Chondrocyte (in vitro differentiated cells): ENCODE measurements around the gene ALKBH1. TPM values are rescaled to one million over a fixed set of nuclear protein-coding genes. Genes with fewer than 3 reads are reported as not detected.
"Not testable (repeated sequence)": the region's sequence is repeated elsewhere in the genome, so short reads cannot be mapped to it uniquely, and the experiment has no call there.

Experiments
- DNase-seq: peaks from one replicate; pipeline ENCODE4 v3.0.0; 2021; ENCODE audit warnings: mixed read lengths, low spot score
- H3K27ac Mint-ChIP-seq: one replicate; pipeline ENCODE4 v1.8.0; 2021; ENCODE audit warnings: mild to moderate bottlenecking, moderate library complexity, mixed read lengths; ENCODE audit not compliant: unreplicated experiment
- H3K27me3 Mint-ChIP-seq: 2 replicates; pipeline ENCODE4 v1.8.0; 2021; ENCODE audit warnings: low read depth, mixed read lengths
- H3K36me3 Mint-ChIP-seq: 2 replicates; pipeline ENCODE4 v1.8.0; 2021; ENCODE audit warnings: low read depth, mixed read lengths
- H3K4me1 Mint-ChIP-seq: 2 replicates; pipeline ENCODE4 v1.8.0; 2021; ENCODE audit warnings: low read depth, mild to moderate bottlenecking, mixed read lengths
- H3K4me3 Mint-ChIP-seq: one replicate; pipeline ENCODE4 v1.8.0; 2021; ENCODE audit warnings: mild to moderate bottlenecking, moderate library complexity, mixed read lengths; ENCODE audit not compliant: unreplicated experiment
- H3K9me3 Mint-ChIP-seq: 2 replicates; pipeline ENCODE4 v1.8.0; 2021; ENCODE audit warnings: low read depth, mixed read lengths
- total RNA-seq: library from RNA; stranded (reverse); gene quantifications from 3 replicates; pipeline ENCODE4 v1.2.1, GENCODE V29; 2021
- TF ChIP-seq, protein P1 (sequence below): fragments of 200-600 bp; sonication (generic); IDR thresholded peaks from 2 replicates; pipeline ENCODE4 v1.5.0; 2021; ENCODE audit warnings: antibody characterized with exemption, mild to moderate bottlenecking, moderate library complexity

ALKBH1 gene
- total RNA-seq, 1 donor from 2014 or later, result 7.6 TPM

- TF ChIP-seq, protein P1, sequence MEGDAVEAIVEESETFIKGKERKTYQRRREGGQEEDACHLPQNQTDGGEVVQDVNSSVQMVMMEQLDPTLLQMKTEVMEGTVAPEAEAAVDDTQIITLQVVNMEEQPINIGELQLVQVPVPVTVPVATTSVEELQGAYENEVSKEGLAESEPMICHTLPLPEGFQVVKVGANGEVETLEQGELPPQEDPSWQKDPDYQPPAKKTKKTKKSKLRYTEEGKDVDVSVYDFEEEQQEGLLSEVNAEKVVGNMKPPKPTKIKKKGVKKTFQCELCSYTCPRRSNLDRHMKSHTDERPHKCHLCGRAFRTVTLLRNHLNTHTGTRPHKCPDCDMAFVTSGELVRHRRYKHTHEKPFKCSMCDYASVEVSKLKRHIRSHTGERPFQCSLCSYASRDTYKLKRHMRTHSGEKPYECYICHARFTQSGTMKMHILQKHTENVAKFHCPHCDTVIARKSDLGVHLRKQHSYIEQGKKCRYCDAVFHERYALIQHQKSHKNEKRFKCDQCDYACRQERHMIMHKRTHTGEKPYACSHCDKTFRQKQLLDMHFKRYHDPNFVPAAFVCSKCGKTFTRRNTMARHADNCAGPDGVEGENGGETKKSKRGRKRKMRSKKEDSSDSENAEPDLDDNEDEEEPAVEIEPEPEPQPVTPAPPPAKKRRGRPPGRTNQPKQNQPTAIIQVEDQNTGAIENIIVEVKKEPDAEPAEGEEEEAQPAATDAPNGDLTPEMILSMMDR, result no peak
- Mint-ChIP-seq H3K4me1 (no peaks in the 10 kb centered on the region), H3K27me3 (no peaks in the 10 kb centered on the region), H3K27ac (no peak overlapping the region), H3K9me3 (no peaks in the 10 kb centered on the region), H3K36me3 (peaks cover 20% of the 10 kb centered on the region), H3K4me3 (no peak overlapping the region)
- DNase-seq, result no peak
Observed at GRCh38 chr14:77673193-77673592, 34.6 kb downstream of the ALKBH1 start.

GRCh38 chr14:77667331-77667730, 40.5 kb downstream of the ALKBH1 start:
- TF ChIP-seq, protein P1, result no peak
- no peak overlapping the region for H3K4me3 Mint-ChIP-seq
- DNase-seq, result no peak
- no peaks in the 10 kb centered on the region for H3K36me3 Mint-ChIP-seq
- H3K4me1 Mint-ChIP-seq, result no peaks in the 10 kb centered on the region
- H3K27ac Mint-ChIP-seq, result no peak overlapping the region
- no peaks in the 10 kb centered on the region for H3K9me3 Mint-ChIP-seq
- H3K27me3 Mint-ChIP-seq, result no peaks in the 10 kb centered on the region

DNA sequence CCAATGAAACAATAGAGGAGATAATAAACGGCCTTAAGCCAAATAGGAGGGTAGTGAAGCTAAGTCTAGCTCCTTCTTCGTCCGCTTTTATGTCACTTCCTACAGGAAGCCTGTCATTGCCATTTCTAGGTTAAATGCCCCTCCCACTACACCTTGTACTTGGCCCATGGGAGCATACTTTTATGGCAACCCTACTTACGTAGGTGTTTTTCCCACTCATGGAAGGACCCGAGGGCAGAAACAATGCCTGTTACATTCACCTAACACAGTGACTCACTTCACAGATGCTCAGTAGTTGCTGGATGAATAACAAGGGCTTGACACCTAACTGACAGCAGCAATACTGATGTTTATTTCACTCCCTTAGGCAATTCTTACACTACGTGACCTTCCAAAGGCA, 44.5 kb downstream of the ALKBH1 start:
- no peaks in the 10 kb centered on the region for H3K9me3 Mint-ChIP-seq
- H3K36me3 Mint-ChIP-seq, result no peaks in the 10 kb centered on the region
- H3K4me3 Mint-ChIP-seq, result no peak overlapping the region
- TF ChIP-seq, protein P1, result no peak
- H3K27ac Mint-ChIP-seq, result no peak overlapping the region
- H3K27me3 Mint-ChIP-seq, result peaks cover 3% of the 10 kb centered on the region
- DNase-seq, result no peak
- no peaks in the 10 kb centered on the region for H3K4me1 Mint-ChIP-seq

- not testable (repeated sequence) for H3K4me1 Mint-ChIP-seq, H3K9me3 Mint-ChIP-seq, H3K36me3 Mint-ChIP-seq, H3K27me3 Mint-ChIP-seq, DNase-seq, H3K4me3 Mint-ChIP-seq, H3K27ac Mint-ChIP-seq
Observed at GRCh38 chr14:77661562-77661961, 46.3 kb downstream of the ALKBH1 start.

GRCh38 chr14:77660754-77661153, 47.1 kb downstream of the ALKBH1 start:
- no peak for DNase-seq
- no peaks in the 10 kb centered on the region for H3K36me3 Mint-ChIP-seq

GRCh38 chr14:77659831-77660230, 48.0 kb downstream of the ALKBH1 start:
- no peak for DNase-seq
- peaks cover 3% of the 10 kb centered on the region for H3K4me1 Mint-ChIP-seq
- H3K9me3 Mint-ChIP-seq, result no peaks in the 10 kb centered on the region
- no peak overlapping the region for H3K4me3 Mint-ChIP-seq
- TF ChIP-seq, protein P1, result no peak
- H3K27me3 Mint-ChIP-seq, result peaks cover 3% of the 10 kb centered on the region
- no peak overlapping the region for H3K27ac Mint-ChIP-seq
- H3K36me3 Mint-ChIP-seq, result no peaks in the 10 kb centered on the region

More at GRCh38 chr14:77660754-77661153, 47.1 kb downstream of the ALKBH1 start:
- Mint-ChIP-seq H3K4me3 (no peak overlapping the region), H3K9me3 (no peaks in the 10 kb centered on the region), H3K4me1 (no peaks in the 10 kb centered on the region), H3K27ac (no peak overlapping the region), H3K27me3 (peaks cover 3% of the 10 kb centered on the region)
- TF ChIP-seq, protein P1, result no peak
